HepG2 (cell line): ENCODE measurements around the gene SCAANT1. TPM values are rescaled to one million over a fixed set of nuclear protein-coding genes. Genes with fewer than 3 reads are reported as not detected.
A peak's percentile ranks its signal among the peaks of the same experiment; 100 is the strongest.

Experiments
- ARNTL ChIP-seq: sonication (generic); formaldehyde crosslinking; IDR thresholded peaks from 2 replicates; pipeline ENCODE4 v1.4.0; 2020; ENCODE audit warnings: mild to moderate bottlenecking, missing genetic modification reagents
- BRCA1 ChIP-seq: sonication (generic); formaldehyde crosslinking; IDR thresholded peaks from 2 replicates; pipeline ENCODE4 v1.4.0; 2020; ENCODE audit warnings: missing genetic modification reagents
- CBX2 ChIP-seq, 2 experiments: fragments of 200-600 bp in 1 of 2; sonication (generic); formaldehyde crosslinking in 1 of 2; IDR thresholded peaks; 2 replicates each; pipeline versions ENCODE4 v1.7.0 to v1.8.1; 2018 to 2022; ENCODE audit warnings: low read depth in 2 of 2, low read length in 1 of 2, mild to moderate bottlenecking in 1 of 2, missing genetic modification reagents in 1 of 2
- HES4 ChIP-seq: sonication (generic); formaldehyde crosslinking; IDR thresholded peaks from 2 replicates; pipeline ENCODE4 v1.9.0; 2021; ENCODE audit warnings: mild to moderate bottlenecking, missing genetic modification reagents, borderline replicate concordance
- MAFK ChIP-seq, 2 experiments: IDR thresholded peaks in 1 of 2; conservative IDR thresholded peaks in 1 of 2; 2 replicates each; pipeline ENCODE4 v1.6.1; 2011; ENCODE audit warnings: improper control_type of control experiment in 2 of 2, low read length in 2 of 2
- MAX ChIP-seq: IDR thresholded peaks from 2 replicates; pipeline ENCODE4 v1.6.1; 2012; ENCODE audit warnings: inconsistent platforms
- MTERF4 ChIP-seq: sonication (generic); formaldehyde crosslinking; IDR thresholded peaks from 2 replicates; pipeline ENCODE4 v1.8.0; 2023; ENCODE audit warnings: mild to moderate bottlenecking, missing genetic modification reagents
- POGZ ChIP-seq: sonication (generic); formaldehyde crosslinking; IDR thresholded peaks from 2 replicates; pipeline ENCODE4 v1.4.0; 2020; ENCODE audit warnings: mild to moderate bottlenecking, missing genetic modification reagents
- SIX1 ChIP-seq: sonication (generic); formaldehyde crosslinking; IDR thresholded peaks from 2 replicates; pipeline ENCODE4 v1.4.0; 2020; ENCODE audit warnings: missing genetic modification reagents, borderline replicate concordance
- SP140L ChIP-seq: sonication (generic); formaldehyde crosslinking; IDR thresholded peaks from 2 replicates; pipeline ENCODE4 v1.4.0; 2020; ENCODE audit warnings: missing genetic modification reagents, borderline replicate concordance
- STAG1 ChIP-seq: sonication (generic); formaldehyde crosslinking; IDR thresholded peaks from 2 replicates; pipeline ENCODE4 v1.4.0; 2020; ENCODE audit warnings: missing genetic modification reagents
- SYNCRIP ChIP-seq: fragments of 200-400 bp; formaldehyde crosslinking; IDR thresholded peaks from 2 replicates; pipeline ENCODE4 v1.6.1; 2018; ENCODE audit warnings: mild to moderate bottlenecking, low read depth, low read length; ENCODE audit not compliant: insufficient read depth
- TGIF2 ChIP-seq: IDR thresholded peaks from 2 replicates; pipeline ENCODE4 v1.6.1; 2016; ENCODE audit warnings: control low read depth, missing compliant biosample characterization
- ZBTB37 ChIP-seq: sonication (generic); formaldehyde crosslinking; IDR thresholded peaks from 2 replicates; pipeline ENCODE4 v1.4.0; 2020; ENCODE audit warnings: mild to moderate bottlenecking, missing genetic modification reagents
- ZBTB46 ChIP-seq: sonication (generic); formaldehyde crosslinking; IDR thresholded peaks from 2 replicates; pipeline ENCODE4 v1.4.0; 2020; ENCODE audit warnings: mild to moderate bottlenecking, missing genetic modification reagents, borderline replicate concordance
- ZNF10 ChIP-seq: sonication (generic); formaldehyde crosslinking; IDR thresholded peaks from 2 replicates; pipeline ENCODE4 v1.4.0; 2020; ENCODE audit warnings: mild to moderate bottlenecking, low read depth, missing genetic modification reagents, borderline replicate concordance
- ZNF616 ChIP-seq: sonication (generic); formaldehyde crosslinking; IDR thresholded peaks from 2 replicates; pipeline ENCODE4 v1.5.0; 2020; ENCODE audit warnings: low read depth, mild to moderate bottlenecking, missing genetic modification reagents
- ZNF737 ChIP-seq: sonication (generic); formaldehyde crosslinking; IDR thresholded peaks from 2 replicates; pipeline ENCODE4 v1.5.0; 2020; ENCODE audit warnings: missing genetic modification reagents, mild to moderate bottlenecking, borderline replicate concordance
- ZNF746 ChIP-seq: sonication (generic); formaldehyde crosslinking; IDR thresholded peaks from 2 replicates; pipeline ENCODE4 v1.8.0; 2022; ENCODE audit warnings: mild to moderate bottlenecking, missing genetic modification reagents
- ZSCAN9 ChIP-seq: IDR thresholded peaks from 2 replicates; pipeline ENCODE4 v1.6.1; 2016; ENCODE audit warnings: borderline replicate concordance
- polyA plus RNA-seq, 8 experiments: library from polyadenylated mRNA; depleted of rRNA in 3 of 8; stranded (reverse) in 7 of 8; unstranded in 1 of 8; fragments of >200 nt; fragmentation: Illumina TruSeq in 4 of 8; extraction: Trizol in 4 of 8; gene quantifications; 2 replicates each; pipeline versions ENCODE4 v1.2.1 to v1.2.3, GENCODE V29; 2011 to 2016; ENCODE audit warnings: low read depth in 4 of 8, missing spikeins in 1 of 8, mixed read lengths in 1 of 8; ENCODE audit not compliant: insufficient read depth in 1 of 8
- total RNA-seq, 5 experiments: library from RNA; depleted of rRNA; stranded (reverse); fragments of >200 nt; fragmentation: Illumina TruSeq; extraction: Trizol; gene quantifications; 2 replicates each; pipeline ENCODE4 v1.2.3, GENCODE V29; 2016; ENCODE audit warnings: low read depth in 1 of 5
- TF ChIP-seq, protein P1 (sequence below): sonication (generic); IDR thresholded peaks from 2 replicates; pipeline ENCODE4 v1.6.1; 2016; ENCODE audit warnings: low read depth, borderline replicate concordance
- TF ChIP-seq, protein P2 (sequence below): IDR thresholded peaks from 2 replicates; pipeline ENCODE4 v1.6.1; 2016

The SCAANT1 gene
- total and polyA plus RNA-seq, 2 of the 13 experiments (the other 11 are each of a cell fraction or from before 2014, with no cell fraction given): not detected

DNA sequence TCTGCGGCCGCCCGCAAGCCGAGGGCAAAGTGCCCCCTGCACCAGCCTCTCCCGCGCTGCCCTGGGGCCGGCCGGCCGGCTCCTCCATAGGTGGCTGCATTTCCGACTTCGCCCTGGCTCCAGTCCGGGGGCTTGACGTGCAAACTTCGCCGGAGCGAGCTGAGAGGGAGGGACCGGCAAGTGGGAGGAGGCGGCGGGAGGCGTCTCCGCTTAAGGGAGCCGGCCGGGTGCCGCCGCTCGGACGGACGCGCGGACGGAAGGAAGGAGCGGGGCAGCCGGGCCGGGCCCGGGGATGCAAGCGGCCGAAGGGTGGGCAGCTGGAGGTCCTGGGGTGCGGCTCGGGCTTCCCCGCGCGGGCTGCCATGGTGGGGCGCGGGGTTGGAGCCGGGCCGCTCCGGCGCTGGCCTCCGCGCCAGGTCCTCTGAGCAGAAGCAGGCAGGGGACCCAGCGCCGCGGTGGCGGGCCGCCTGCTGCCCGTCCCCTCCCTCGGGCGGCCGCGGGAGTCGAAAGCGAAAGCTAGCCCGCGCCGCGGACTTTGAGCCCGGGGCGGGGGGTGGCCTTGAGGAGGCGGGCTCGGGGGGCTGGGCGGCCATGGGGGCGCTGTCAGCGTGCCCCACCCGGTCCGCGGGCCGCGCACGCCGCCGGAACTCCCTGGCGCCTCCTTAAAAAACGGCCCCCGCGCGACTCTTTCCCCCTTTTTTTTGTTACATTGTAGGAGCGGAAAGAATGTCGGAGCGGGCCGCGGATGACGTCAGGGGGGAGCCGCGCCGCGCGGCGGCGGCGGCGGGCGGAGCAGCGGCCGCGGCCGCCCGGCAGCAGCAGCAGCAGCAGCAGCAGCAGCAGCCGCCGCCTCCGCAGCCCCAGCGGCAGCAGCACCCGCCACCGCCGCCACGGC is at the start of gene SCAANT1 (continued):
- TF ChIP-seq MTERF4 (CRISPR knock-in tag) (no peak), CBX2 (IDR thresholded peaks at IDR 0.05; ENCODE audit: low read depth, low read length) (no peak), CBX2 (CRISPR knock-in tag; IDR thresholded peaks at IDR 0.05; ENCODE audit: low read depth) (0 out of 2 replicates have a peak, but pooled peaks have one; percentile 87), SYNCRIP (no peak), POGZ (CRISPR knock-in tag) (no peak), ZBTB37 (CRISPR knock-in tag) (no peak), ZNF737 (no peak), STAG1 (CRISPR knock-in tag) (no peak), HES4 (CRISPR knock-in tag) (no peak), ZBTB46 (CRISPR knock-in tag) (0 out of 2 replicates have a peak, but pooled peaks have one; percentile 37), MAFK (conservative IDR thresholded peaks at IDR 0.05 in 1 of 2, IDR thresholded peaks at IDR 0.05 in 1 of 2; ENCODE audit: low read length in 2 of 2) (no peak), ARNTL (CRISPR knock-in tag) (peak; percentile 69; the same call in 1 of the 2 replicates), MAX (peak; percentile 50), ZNF616 (CRISPR knock-in tag) (no peak), SP140L (no peak), ZNF10 (CRISPR knock-in tag) (no peak), SIX1 (CRISPR knock-in tag) (no peak), ZSCAN9 (CRISPR knock-in tag) (no peak; the same call in 1 of the 2 replicates), BRCA1 (CRISPR knock-in tag) (no peak), TGIF2 (CRISPR knock-in tag) (0 out of 2 replicates have a peak, but pooled peaks have one; percentile 2), ZNF746 (CRISPR knock-in tag) (peak; percentile 44; the same call in 1 of the 2 replicates)
- TF ChIP-seq, protein P1, sequence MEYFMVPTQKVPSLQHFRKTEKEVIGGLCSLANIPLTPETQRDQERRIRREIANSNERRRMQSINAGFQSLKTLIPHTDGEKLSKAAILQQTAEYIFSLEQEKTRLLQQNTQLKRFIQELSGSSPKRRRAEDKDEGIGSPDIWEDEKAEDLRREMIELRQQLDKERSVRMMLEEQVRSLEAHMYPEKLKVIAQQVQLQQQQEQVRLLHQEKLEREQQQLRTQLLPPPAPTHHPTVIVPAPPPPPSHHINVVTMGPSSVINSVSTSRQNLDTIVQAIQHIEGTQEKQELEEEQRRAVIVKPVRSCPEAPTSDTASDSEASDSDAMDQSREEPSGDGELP: peak; percentile 42; the same call in 1 of the 2 replicates
- TF ChIP-seq, protein P2, sequence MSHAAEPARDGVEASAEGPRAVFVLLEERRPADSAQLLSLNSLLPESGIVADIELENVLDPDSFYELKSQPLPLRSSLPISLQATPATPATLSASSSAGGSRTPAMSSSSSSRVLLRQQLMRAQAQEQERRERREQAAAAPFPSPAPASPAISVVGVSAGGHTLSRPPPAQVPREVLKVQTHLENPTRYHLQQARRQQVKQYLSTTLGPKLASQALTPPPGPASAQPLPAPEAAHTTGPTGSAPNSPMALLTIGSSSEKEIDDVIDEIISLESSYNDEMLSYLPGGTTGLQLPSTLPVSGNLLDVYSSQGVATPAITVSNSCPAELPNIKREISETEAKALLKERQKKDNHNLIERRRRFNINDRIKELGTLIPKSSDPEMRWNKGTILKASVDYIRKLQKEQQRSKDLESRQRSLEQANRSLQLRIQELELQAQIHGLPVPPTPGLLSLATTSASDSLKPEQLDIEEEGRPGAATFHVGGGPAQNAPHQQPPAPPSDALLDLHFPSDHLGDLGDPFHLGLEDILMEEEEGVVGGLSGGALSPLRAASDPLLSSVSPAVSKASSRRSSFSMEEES (CRISPR knock-in tag): no peak
